Keratinocyte (primary cell): ENCODE measurements around the gene WNT10A.

Source experiments
- EZH2 ChIP-seq: IDR thresholded peaks from one replicate; pipeline ENCODE4 v1.6.1; 2012; ENCODE audit warnings: inconsistent platforms, mild to moderate bottlenecking, low read length, moderate library complexity
- TF ChIP-seq, protein P1 (sequence below), 3 experiments: IDR thresholded peaks in 1 of 3; conservative IDR thresholded peaks in 1 of 3; optimal IDR thresholded peaks in 1 of 3; 2 replicates in 2 of 3; 3 replicates in 1 of 3; pipeline versions ENCODE3 to v1.5.1; 2011; ENCODE audit warnings: low read length in 3 of 3, mild to moderate bottlenecking in 3 of 3, moderate library complexity in 2 of 3, control low read depth in 1 of 3, inconsistent platforms in 1 of 3; ENCODE audit not compliant: insufficient read depth in 2 of 3; ENCODE audit errors: extremely low read depth in 1 of 3

DNA sequence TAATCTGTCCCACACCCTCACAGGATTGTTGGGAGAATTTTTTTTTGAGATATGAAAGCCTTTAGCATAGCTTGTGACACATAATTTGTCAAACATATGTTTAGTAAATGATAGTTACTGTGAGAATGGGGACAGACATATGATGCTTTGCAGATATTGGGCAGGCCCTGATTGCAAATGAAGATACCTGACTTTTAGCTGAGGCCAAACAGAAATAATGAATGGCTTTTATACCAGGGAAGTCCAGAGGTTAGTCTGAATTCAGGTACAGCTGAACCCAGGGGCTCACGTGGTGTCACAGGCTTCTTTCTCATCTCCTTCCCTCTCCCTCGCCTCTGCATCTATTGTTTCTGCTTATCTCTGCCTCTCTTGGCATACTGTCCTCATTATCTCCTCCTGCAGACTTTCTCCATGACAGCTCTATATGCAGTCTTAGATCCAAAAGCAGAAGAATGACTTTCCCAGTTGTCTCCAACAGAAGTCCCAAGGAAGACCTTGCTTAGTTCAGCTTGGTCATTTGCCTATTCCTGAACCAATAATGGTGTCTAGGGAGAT, 4.9 kb upstream of the WNT10A start:
- TF ChIP-seq, protein P1, sequence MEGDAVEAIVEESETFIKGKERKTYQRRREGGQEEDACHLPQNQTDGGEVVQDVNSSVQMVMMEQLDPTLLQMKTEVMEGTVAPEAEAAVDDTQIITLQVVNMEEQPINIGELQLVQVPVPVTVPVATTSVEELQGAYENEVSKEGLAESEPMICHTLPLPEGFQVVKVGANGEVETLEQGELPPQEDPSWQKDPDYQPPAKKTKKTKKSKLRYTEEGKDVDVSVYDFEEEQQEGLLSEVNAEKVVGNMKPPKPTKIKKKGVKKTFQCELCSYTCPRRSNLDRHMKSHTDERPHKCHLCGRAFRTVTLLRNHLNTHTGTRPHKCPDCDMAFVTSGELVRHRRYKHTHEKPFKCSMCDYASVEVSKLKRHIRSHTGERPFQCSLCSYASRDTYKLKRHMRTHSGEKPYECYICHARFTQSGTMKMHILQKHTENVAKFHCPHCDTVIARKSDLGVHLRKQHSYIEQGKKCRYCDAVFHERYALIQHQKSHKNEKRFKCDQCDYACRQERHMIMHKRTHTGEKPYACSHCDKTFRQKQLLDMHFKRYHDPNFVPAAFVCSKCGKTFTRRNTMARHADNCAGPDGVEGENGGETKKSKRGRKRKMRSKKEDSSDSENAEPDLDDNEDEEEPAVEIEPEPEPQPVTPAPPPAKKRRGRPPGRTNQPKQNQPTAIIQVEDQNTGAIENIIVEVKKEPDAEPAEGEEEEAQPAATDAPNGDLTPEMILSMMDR (optimal IDR thresholded peaks at IDR 0.05 in 1 of 3, IDR thresholded peaks at IDR 0.05 in 1 of 3, conservative IDR thresholded peaks at IDR 0.05 in 1 of 3; ENCODE audit: extremely low read depth in 1 of 3, insufficient read depth in 2 of 3, low read length in 3 of 3) = no peak
- TF ChIP-seq EZH2 = no peak
